Gastroesophageal sphincter (tissue), 4 donors: ENCODE measurements around the gene SLC36A2. TPM values are rescaled to one million over a fixed set of nuclear protein-coding genes. Genes with fewer than 3 reads are reported as not detected.
A peak's percentile ranks its signal among the peaks of the same experiment; 100 is the strongest.
"Not testable (repeated sequence)": the region's sequence is repeated elsewhere in the genome, so short reads cannot be mapped to it uniquely, and the experiment has no call there.

Experiments
- ATAC-seq: fragments of 150-250 bp; one replicate; pipeline ENCODE4 v1.9.1; 2016; ENCODE audit warnings: mild to moderate bottlenecking, moderate library complexity
- H3K27ac ChIP-seq, 4 donors: fragments of 200-600 bp; sonication (generic) in 3 of 4; 1 replicate in 3 of 4; 2 replicates in 1 of 4; pipeline ENCODE4 v1.5.1; 2016 to 2019
- H3K27me3 ChIP-seq: fragments of 200-600 bp; sonication (generic); one replicate; pipeline ENCODE4 v1.5.1; 2019
- H3K36me3 ChIP-seq, 2 donors: fragments of 200-600 bp; sonication (generic); one replicate each; pipeline ENCODE4 v1.5.1; 2019; ENCODE audit warnings: control low read depth in 1 of 2
- H3K4me1 ChIP-seq, 3 donors: fragments of 200-600 bp; sonication (generic); 1 replicate in 2 of 3; 2 replicates in 1 of 3; pipeline ENCODE4 v1.5.1; 2016 to 2019; ENCODE audit warnings: control low read depth in 2 of 3
- H3K4me3 ChIP-seq, 2 donors: fragments of 200-600 bp; sonication (generic); one replicate each; pipeline ENCODE4 v1.5.1; 2019; ENCODE audit warnings: mild to moderate bottlenecking in 1 of 2, moderate library complexity in 1 of 2
- H3K9me3 ChIP-seq, 3 donors: fragments of 200-600 bp; sonication (generic); one replicate each; pipeline ENCODE4 v1.5.1; 2017 to 2019; ENCODE audit warnings: control low read depth in 2 of 3
- EP300 ChIP-seq: sonication (generic); formaldehyde crosslinking; IDR thresholded peaks from one replicate; pipeline ENCODE4 v1.6.1; 2017; ENCODE audit warnings: antibody characterized with exemption, mild to moderate bottlenecking
- POLR2A ChIP-seq, 2 donors: fragments of 450-650 bp; IDR thresholded peaks; one replicate each; pipeline ENCODE4 v1.6.1; 2017; ENCODE audit warnings: antibody characterized with exemption in 2 of 2, mild to moderate bottlenecking in 2 of 2, moderate library complexity in 1 of 2
- POLR2AphosphoS5 ChIP-seq: sonication (generic); formaldehyde crosslinking; IDR thresholded peaks from one replicate; pipeline ENCODE4 v1.6.1; 2017; ENCODE audit warnings: antibody characterized with exemption
- whole genome bisulfite sequencing, 2 donors: methylation state at CpG; one replicate each; pipeline ENCODE4 v1.1.5; 2018; ENCODE audit warnings: low coverage in 1 of 2; 5-methylcytosine and 5-hydroxymethylcytosine counted together
- total RNA-seq, 4 donors: library from RNA; depleted of rRNA; stranded (reverse); fragments of >200 nt; gene quantifications; one replicate each; pipeline ENCODE4 v1.1.0, GENCODE V29; 2016
- TF ChIP-seq, protein P1 (sequence below), 4 experiments: fragments of 200-600 bp in 2 of 4; fragments of 450-650 bp in 2 of 4; sonication (generic) in 1 of 4; IDR thresholded peaks; one replicate each; pipeline ENCODE4 v1.5.1; 2017 to 2019; ENCODE audit warnings: antibody characterized with exemption in 4 of 4, mild to moderate bottlenecking in 2 of 4, moderate library complexity in 2 of 4

SLC36A2 gene
- total RNA-seq, 4 donors from 2014 or later, result not detected

DNA sequence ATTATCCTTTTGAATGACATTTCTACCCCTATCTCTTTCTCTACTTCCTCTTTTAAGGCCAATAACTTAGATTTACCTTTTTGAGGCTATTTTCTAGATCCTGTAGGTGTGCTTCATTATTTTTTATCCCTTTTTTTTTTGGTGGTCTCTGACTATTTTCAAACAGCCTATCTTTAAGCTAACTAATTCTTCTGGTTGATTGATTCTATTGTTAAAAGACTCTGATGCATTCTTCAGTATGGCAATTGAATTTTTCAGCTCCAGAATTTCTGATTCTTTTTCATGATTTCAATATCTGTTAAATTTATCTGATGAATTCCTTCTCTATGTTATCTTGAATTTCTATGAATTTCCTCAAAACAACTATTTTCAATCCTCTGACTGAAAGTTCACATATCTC lies 36.4 kb downstream of the SLC36A2 start:
- H3K9me3 ChIP-seq, result no peaks in the 10 kb centered on the region
- H3K27ac ChIP-seq, result no peak overlapping the region
- no peak for TF ChIP-seq EP300
- TF ChIP-seq POLR2A (IDR thresholded peaks at IDR 0.05), result no peak
- TF ChIP-seq POLR2AphosphoS5, result no peak
- TF ChIP-seq, protein P1, sequence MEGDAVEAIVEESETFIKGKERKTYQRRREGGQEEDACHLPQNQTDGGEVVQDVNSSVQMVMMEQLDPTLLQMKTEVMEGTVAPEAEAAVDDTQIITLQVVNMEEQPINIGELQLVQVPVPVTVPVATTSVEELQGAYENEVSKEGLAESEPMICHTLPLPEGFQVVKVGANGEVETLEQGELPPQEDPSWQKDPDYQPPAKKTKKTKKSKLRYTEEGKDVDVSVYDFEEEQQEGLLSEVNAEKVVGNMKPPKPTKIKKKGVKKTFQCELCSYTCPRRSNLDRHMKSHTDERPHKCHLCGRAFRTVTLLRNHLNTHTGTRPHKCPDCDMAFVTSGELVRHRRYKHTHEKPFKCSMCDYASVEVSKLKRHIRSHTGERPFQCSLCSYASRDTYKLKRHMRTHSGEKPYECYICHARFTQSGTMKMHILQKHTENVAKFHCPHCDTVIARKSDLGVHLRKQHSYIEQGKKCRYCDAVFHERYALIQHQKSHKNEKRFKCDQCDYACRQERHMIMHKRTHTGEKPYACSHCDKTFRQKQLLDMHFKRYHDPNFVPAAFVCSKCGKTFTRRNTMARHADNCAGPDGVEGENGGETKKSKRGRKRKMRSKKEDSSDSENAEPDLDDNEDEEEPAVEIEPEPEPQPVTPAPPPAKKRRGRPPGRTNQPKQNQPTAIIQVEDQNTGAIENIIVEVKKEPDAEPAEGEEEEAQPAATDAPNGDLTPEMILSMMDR (IDR thresholded peaks at IDR 0.05), result no peak
- no peaks in the 10 kb centered on the region for H3K36me3 ChIP-seq
- no peak for ATAC-seq
- no peaks in the 10 kb centered on the region for H3K27me3 ChIP-seq
- no peak overlapping the region for H3K4me3 ChIP-seq
- no peaks in the 10 kb centered on the region for H3K4me1 ChIP-seq

DNA sequence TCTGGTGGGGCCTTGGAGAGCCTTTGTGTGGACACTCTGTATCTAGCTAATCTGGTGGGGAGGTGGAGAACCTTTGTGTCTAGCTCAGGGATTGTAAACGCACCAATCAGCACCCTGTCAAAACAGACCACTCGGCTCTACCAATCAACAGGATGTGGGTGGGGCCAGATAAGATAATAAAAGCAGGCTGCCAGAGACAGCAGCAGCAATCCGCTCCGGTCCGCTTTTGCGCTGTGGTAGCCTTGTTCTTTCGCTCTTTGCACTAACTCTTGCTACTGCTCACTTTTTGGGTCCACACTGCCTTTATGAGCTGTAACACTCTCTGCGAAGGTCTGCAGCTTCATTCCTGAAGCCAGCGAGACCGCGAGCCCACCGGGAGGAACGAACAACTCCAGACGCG lies 37.5 kb downstream of the SLC36A2 start:
- not testable (repeated sequence) for H3K27ac ChIP-seq
- WGBS, 2 donors, result 60 to 91% methylated on average over 1 to 6 of the region's 15 CpGs

DNA sequence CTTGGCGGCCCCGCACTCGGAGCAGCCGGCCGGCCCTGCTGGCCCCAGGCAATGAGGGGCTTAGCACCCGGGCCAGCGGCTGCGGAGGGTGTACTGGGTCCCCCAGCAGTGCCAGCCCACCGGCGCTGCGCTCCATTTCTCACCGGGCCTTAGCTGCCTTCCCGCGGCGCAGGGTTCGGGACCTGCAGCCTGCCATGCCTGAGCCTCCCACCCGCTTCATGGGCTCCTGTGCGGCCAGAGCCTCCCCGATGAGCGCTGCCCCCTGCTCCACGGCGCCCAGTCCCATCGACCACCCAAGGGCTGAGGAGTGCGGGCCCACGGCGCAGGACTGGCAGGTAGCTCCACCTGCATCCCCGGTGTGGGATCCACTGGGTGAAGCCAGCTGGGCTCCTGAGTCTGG lies 38.1 kb downstream of the SLC36A2 start:
- H3K9me3 ChIP-seq, H3K36me3 ChIP-seq, H3K27me3 ChIP-seq, ATAC-seq, H3K4me1 ChIP-seq, H3K27ac ChIP-seq, H3K4me3 ChIP-seq: not testable (repeated sequence)
- WGBS, 2 donors, result no CpG with 5 or more reads among the region's 27 CpGs

More for the DNA sequence above, 37.5 kb downstream of the SLC36A2 start:
- H3K9me3 ChIP-seq, H3K36me3 ChIP-seq, H3K4me1 ChIP-seq, ATAC-seq, H3K27me3 ChIP-seq, H3K4me3 ChIP-seq: not testable (repeated sequence)

DNA sequence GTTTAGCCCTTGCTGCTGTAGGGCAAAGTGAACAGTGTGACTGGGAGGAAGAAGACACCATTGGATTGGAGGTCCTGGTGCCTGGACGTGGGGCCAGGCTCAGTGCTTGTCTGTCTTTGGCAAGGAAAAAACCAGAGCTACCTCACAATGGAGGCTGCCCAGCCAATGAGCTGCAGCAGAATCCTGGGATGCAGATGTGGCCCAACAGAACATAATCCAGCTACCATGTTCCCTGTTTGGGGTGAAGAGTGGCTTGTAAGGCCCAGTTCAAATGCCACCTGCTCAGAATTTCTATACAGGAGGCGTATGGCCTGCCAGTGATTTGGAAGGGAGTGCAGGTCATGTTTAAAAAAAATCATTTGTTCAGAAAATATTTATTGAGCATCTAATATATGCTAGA lies 43.7 kb downstream of the SLC36A2 start, which contains the start of gene SLC36A3:
SLC36A3 (minus strand) TSS at position 101 of the 400 bp plus-strand sequence. CDS start 412 bp downstream, outside the sequence.
- Histone ChIP-seq H3K4me3 (no peak within 1 kb of the TSS), H3K36me3 (no peaks in the 10 kb centered on the region), H3K4me1 (no peaks in the 10 kb centered on the region), H3K27me3 (peaks cover 23% of the 10 kb centered on the region), H3K27ac (no peak within 1 kb of the TSS), H3K9me3 (no peaks in the 10 kb centered on the region)
- TF ChIP-seq POLR2AphosphoS5, result no peak
- TF ChIP-seq POLR2A (IDR thresholded peaks at IDR 0.05), result no peak
- TF ChIP-seq EP300, result no peak
- TF ChIP-seq, protein P1 (IDR thresholded peaks at IDR 0.05), result no peak
- WGBS, 2 donors, result 40% methylated on average over 1 of the region's 2 CpGs; no CpG with 5 or more reads in 1 of the 2 donors
- ATAC-seq, result no peak

DNA sequence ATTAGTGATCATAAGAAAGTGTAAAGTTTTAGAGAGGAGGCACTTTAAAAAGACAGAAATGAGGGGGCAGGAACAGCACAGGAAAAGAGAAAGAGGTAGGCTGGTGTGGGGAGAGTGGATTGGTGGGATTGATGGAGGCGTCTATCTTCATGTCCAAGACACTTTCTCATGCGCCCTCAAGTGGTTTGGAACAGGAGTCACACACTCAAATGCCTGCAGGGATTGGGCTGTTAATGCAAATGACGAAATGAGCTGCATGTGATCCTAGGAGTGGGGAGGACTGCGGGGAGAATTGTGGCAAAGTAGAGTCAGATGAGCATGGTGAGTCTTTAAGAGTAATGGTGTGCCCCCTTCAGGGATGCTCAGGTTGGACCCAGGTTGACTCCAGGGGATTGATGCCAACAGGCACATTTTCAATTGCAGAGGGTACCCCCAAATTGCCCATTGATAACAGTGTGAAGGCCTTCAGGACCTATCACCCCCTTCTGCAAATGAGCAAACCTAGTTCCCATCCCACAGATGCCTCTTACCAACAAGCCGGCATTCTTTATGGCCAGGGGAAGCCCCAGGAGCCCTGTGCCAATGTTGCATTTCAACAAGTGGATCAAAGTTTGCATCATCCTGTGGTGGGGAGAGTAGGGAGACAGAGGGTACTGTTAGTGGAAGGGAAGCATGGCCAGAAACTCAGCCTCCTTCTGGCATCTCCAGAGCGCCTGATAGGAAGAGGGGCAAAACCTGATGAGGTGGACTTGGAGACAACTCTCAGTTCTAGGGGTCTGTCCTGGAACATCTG lies 49.1 kb downstream of the SLC36A2 start:
- no peak overlapping the region for H3K27ac ChIP-seq
- H3K4me1 ChIP-seq, result no peaks in the 10 kb centered on the region
- H3K36me3 ChIP-seq, result no peaks in the 10 kb centered on the region
- no peak for TF ChIP-seq POLR2A (IDR thresholded peaks at IDR 0.05)
- TF ChIP-seq, protein P1 (IDR thresholded peaks at IDR 0.05), result peak; percentile 22 to 67 (median 40)
- no peak for ATAC-seq
- H3K4me3 ChIP-seq, result no peak overlapping the region
- H3K9me3 ChIP-seq, result no peaks in the 10 kb centered on the region
- peaks cover 12% of the 10 kb centered on the region for H3K27me3 ChIP-seq
- WGBS, 2 donors, result 35 to 100% methylated on average over 1 to 5 of the region's 6 CpGs

DNA sequence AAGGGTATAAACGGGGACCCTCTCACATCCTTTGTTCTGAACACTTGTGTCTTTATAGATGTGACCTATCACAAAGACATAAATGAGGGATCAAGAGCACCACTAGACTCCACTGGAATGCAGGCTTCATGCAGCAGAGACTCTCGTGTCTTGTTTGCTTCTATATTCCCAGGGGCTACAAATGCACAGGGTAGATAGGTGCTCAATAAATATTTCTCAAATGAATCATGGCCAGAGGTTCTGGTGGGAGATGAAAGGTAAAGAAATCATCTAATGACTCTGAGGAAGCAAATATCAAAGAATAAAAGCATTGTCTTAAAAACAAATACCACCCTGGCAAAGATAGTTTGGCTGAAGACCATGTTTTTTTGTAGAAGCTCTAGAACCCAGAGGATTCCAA lies 50.4 kb downstream of the SLC36A2 start:
- ATAC-seq, result no peak
- no peak overlapping the region for H3K27ac ChIP-seq
- TF ChIP-seq EP300, result no peak
- TF ChIP-seq POLR2AphosphoS5, result no peak
- no peak for TF ChIP-seq POLR2A (IDR thresholded peaks at IDR 0.05)
- TF ChIP-seq, protein P1 (IDR thresholded peaks at IDR 0.05), result no peak
- no peaks in the 10 kb centered on the region for H3K9me3 ChIP-seq
- H3K4me3 ChIP-seq, result no peak overlapping the region
- peaks cover 12% of the 10 kb centered on the region for H3K27me3 ChIP-seq
- no peaks in the 10 kb centered on the region for H3K36me3 ChIP-seq
- H3K4me1 ChIP-seq, result no peaks in the 10 kb centered on the region
- 86 to 100% methylated on average over 1 to 2 of the region's 2 CpGs for WGBS, 2 donors
